Kidney tubule cell (primary cell): ENCODE results near the gene AOX1.
"Not testable (repeated sequence)": the region's sequence is repeated elsewhere in the genome, so short reads cannot be mapped to it uniquely, and the experiment has no call there.

ENCODE experiments used
- DNase-seq: peaks from one replicate; pipeline ENCODE4 v3.0.0-alpha.2; 2018; ENCODE audit warnings: low spot score

AOX1 gene

GRCh38 chr2:200585730-200586643 lies at the start of gene AOX1:
TSS of gene AOX1 (plus strand) at chr2:200586014. CDS start at chr2:200586109, 95 bp downstream.
- peak; percentile 60 for DNase-seq

- DNase-seq: no peak
Measured at GRCh38 chr2:200538139-200538538, 47.7 kb upstream of the AOX1 start.

- DNase-seq: no peak
Measured at GRCh38 chr2:200540793-200541192, 45.0 kb upstream of the AOX1 start.

GRCh38 chr2:200566596-200566995 lies 19.2 kb upstream of the AOX1 start:
- DNase-seq: not testable (repeated sequence)

GRCh38 chr2:200567932-200568331 lies 17.9 kb upstream of the AOX1 start:
- no peak for DNase-seq

- no peak for DNase-seq
Measured at GRCh38 chr2:200575957-200576356, 9.9 kb upstream of the AOX1 start.

GRCh38 chr2:200577027-200577426 lies 8.8 kb upstream of the AOX1 start:
- no peak for DNase-seq

GRCh38 chr2:200578778-200579177 lies 7.0 kb upstream of the AOX1 start:
- peak; percentile 59 for DNase-seq

- DNase-seq: no peak
Measured at GRCh38 chr2:200584639-200585038, 1.2 kb upstream of the AOX1 start.

- no peak for DNase-seq
Measured at GRCh38 chr2:200585340-200585729, 479 bp upstream of the AOX1 start.

- no peak for DNase-seq
Measured at GRCh38 chr2:200586644-200586975, 796 bp downstream of the AOX1 start.

- no peak for DNase-seq
Measured at GRCh38 chr2:200587007-200587616, 1.3 kb downstream of the AOX1 start.

GRCh38 chr2:200588076-200588678 lies 2.4 kb downstream of the AOX1 start:
- no peak for DNase-seq

- DNase-seq: no peak
Measured at GRCh38 chr2:200590090-200590489, 4.3 kb downstream of the AOX1 start.

GRCh38 chr2:200591308-200591707 lies 5.5 kb downstream of the AOX1 start:
- no peak for DNase-seq

GRCh38 chr2:200592406-200593075 lies 6.7 kb downstream of the AOX1 start:
- DNase-seq: no peak

GRCh38 chr2:200593905-200594304 lies 8.1 kb downstream of the AOX1 start:
- DNase-seq: no peak

GRCh38 chr2:200595913-200596312 lies 10.1 kb downstream of the AOX1 start:
- no peak for DNase-seq

GRCh38 chr2:200596774-200597570 lies 11.2 kb downstream of the AOX1 start:
- peak; percentile 70 for DNase-seq

- DNase-seq: no peak
Measured at GRCh38 chr2:200599206-200599605, 13.4 kb downstream of the AOX1 start.

- no peak for DNase-seq
Measured at GRCh38 chr2:200600549-200601225, 14.9 kb downstream of the AOX1 start.
